K562 (cell line): ENCODE data around the gene PLCL1. TPM values are rescaled to one million over a fixed set of nuclear protein-coding genes. Genes with fewer than 3 reads are reported as not detected.
A peak's percentile ranks its signal among the peaks of the same experiment; 100 is the strongest.

ENCODE experiments used
- CREM ChIP-seq: IDR thresholded peaks from 2 replicates; pipeline ENCODE4 v1.6.1; 2014; ENCODE audit warnings: antibody characterized with exemption, low read depth
- E4F1 ChIP-seq: fragments of 250-450 bp; sonication (Bioruptor Pico); IDR thresholded peaks from 2 replicates; pipeline ENCODE4 v1.5.0; 2021; ENCODE audit warnings: mild to moderate bottlenecking, borderline replicate concordance
- ELF2 ChIP-seq: fragments of 250-450 bp; sonication (Bioruptor Pico); IDR thresholded peaks from 2 replicates; pipeline ENCODE4 v1.5.0; 2021; ENCODE audit warnings: mild to moderate bottlenecking
- FOXO4 ChIP-seq: fragments of 450-650 bp; formaldehyde crosslinking; IDR thresholded peaks from 2 replicates; pipeline ENCODE4 v1.4.0; 2020; ENCODE audit warnings: mild to moderate bottlenecking, moderate library complexity
- FUS ChIP-seq: fragments of 200-400 bp; formaldehyde crosslinking; optimal IDR thresholded peaks from 2 replicates; pipeline ENCODE3; 2017; ENCODE audit warnings: low read depth, low read length
- NCOR1 ChIP-seq: fragments of 450-650 bp; IDR thresholded peaks from 2 replicates; pipeline ENCODE4 v1.6.1; 2016; ENCODE audit warnings: mild to moderate bottlenecking, moderate library complexity
- NEUROD1 ChIP-seq: fragments of 150-350 bp; IDR thresholded peaks from 2 replicates; pipeline ENCODE4 v1.6.1; 2014; ENCODE audit warnings: borderline replicate concordance, low read length, low read depth; ENCODE audit not compliant: partially characterized antibody
- NR3C1 ChIP-seq: sonication (generic); formaldehyde crosslinking; IDR thresholded peaks from 2 replicates; pipeline ENCODE4 v1.8.1; 2022; ENCODE audit warnings: missing genetic modification reagents
- NR4A1 ChIP-seq, 2 experiments: fragments of 250-450 bp in 1 of 2; fragments of 450-650 bp in 1 of 2; sonication (Bioruptor Pico) in 1 of 2; IDR thresholded peaks; 2 replicates each; pipeline versions ENCODE4 v1.4.0 to v1.6.1; 2016 to 2020; ENCODE audit warnings: mild to moderate bottlenecking in 2 of 2, missing compliant biosample characterization in 1 of 2, missing genetic modification characterization in 1 of 2, moderate library complexity in 1 of 2
- PHB ChIP-seq: fragments of 250-450 bp; sonication (Bioruptor Pico); IDR thresholded peaks from 2 replicates; pipeline ENCODE4 v1.5.0; 2021
- PKNOX1 ChIP-seq: fragments of 450-650 bp; IDR thresholded peaks from 2 replicates; pipeline ENCODE4 v1.6.1; 2016
- POLR2AphosphoS5 ChIP-seq: IDR thresholded peaks from 2 replicates; pipeline ENCODE4 v1.6.1; 2011; ENCODE audit warnings: mild to moderate bottlenecking, low read depth, low read length, moderate library complexity; ENCODE audit not compliant: control insufficient read depth, insufficient read depth
- RB1 ChIP-seq: fragments of 450-650 bp; IDR thresholded peaks from 2 replicates; pipeline ENCODE4 v1.6.1; 2017; ENCODE audit warnings: low read depth, mild to moderate bottlenecking
- RBM25 ChIP-seq: fragments of 200-400 bp; formaldehyde crosslinking; IDR thresholded peaks from 2 replicates; pipeline ENCODE4 v1.6.1; 2018; ENCODE audit warnings: low read length, low read depth, moderate library complexity; ENCODE audit not compliant: severe bottlenecking
- STAT5A ChIP-seq: IDR thresholded peaks from 2 replicates; pipeline ENCODE4 v1.6.1; 2012; ENCODE audit warnings: low read length, inconsistent platforms, borderline replicate concordance
- ZBTB9 ChIP-seq: fragments of 450-650 bp; formaldehyde crosslinking; IDR thresholded peaks from 2 replicates; pipeline ENCODE4 v1.4.0; 2020; ENCODE audit warnings: mild to moderate bottlenecking, moderate library complexity
- ZNF146 ChIP-seq: IDR thresholded peaks from one replicate; pipeline ENCODE4 v1.6.1; 2018; ENCODE audit warnings: missing compliant biosample characterization; ENCODE audit not compliant: unreplicated experiment
- ZNF655 ChIP-seq: fragments of 250-450 bp; sonication (Bioruptor Pico); IDR thresholded peaks from 2 replicates; pipeline ENCODE4 v1.5.0; 2021
- ZNF766 ChIP-seq: fragments of 200-800 bp; sonication (Bioruptor generic); conservative IDR thresholded peaks from 2 replicates; pipeline ENCODE4 v1.6.1; 2016; ENCODE audit warnings: missing genetic modification characterization, missing compliant biosample characterization
- ZSCAN32 ChIP-seq: fragments of 450-650 bp; formaldehyde crosslinking; IDR thresholded peaks from 2 replicates; pipeline ENCODE4 v1.4.0; 2020; ENCODE audit warnings: mild to moderate bottlenecking, moderate library complexity
- polyA plus RNA-seq, 8 experiments: library from polyadenylated mRNA; depleted of rRNA in 4 of 8; stranded (reverse) in 5 of 8; unstranded in 3 of 8; fragments of >200 nt; fragmentation: Nextera tagmentation in 2 of 8; fragmentation: Illumina TruSeq in 1 of 8; extraction: Ambion mirVana in 2 of 8; extraction: Trizol in 1 of 8; gene quantifications; 2 replicates each; pipeline versions ENCODE4 v1.2.1 to v1.2.3, GENCODE V29; 2011 to 2014; ENCODE audit warnings: inconsistent platforms in 1 of 8, missing spikeins in 1 of 8
- total RNA-seq, 7 experiments: library from RNA; depleted of rRNA in 6 of 7; stranded (reverse); fragments of >200 nt in 6 of 7; fragmentation: Illumina TruSeq in 2 of 7; extraction: Trizol in 2 of 7; gene quantifications; 2 replicates each; pipeline versions ENCODE4 v1.2.1 to v1.2.3, GENCODE V29; 2011 to 2021; ENCODE audit warnings: low replicate concordance in 1 of 7

The PLCL1 gene
- total and polyA plus RNA-seq, 9 of the 15 experiments (the other 6 are each of a cell fraction or from before 2014, with no cell fraction given), result 2.0 to 17.7 (median 8.6) TPM

GRCh38 chr2:197804049-197804757 lies at the start of gene PLCL1 (continued):
- TF ChIP-seq NEUROD1 (peak; percentile 55), ZNF655 (CRISPR knock-in tag) (no peak), RBM25 (peak; percentile 95), ZBTB9 (no peak), ZNF146 (CRISPR knock-in tag) (no peak), CREM (peak; percentile 47; the same call in 1 of the 2 replicates), ZNF766 (CRISPR knock-in tag) (no peak), NR4A1 (CRISPR knock-in tag; IDR thresholded peaks at IDR 0.05) (no peak), NR4A1 (tag; IDR thresholded peaks at IDR 0.05) (no peak), NR3C1 (CRISPR knock-in tag) (no peak), E4F1 (no peak), NCOR1 (peak; percentile 43; the same call in 1 of the 2 replicates), FUS (no peak), RB1 (peak; percentile 39; the same call in 1 of the 2 replicates), STAT5A (no peak), PKNOX1 (peak; percentile 99), FOXO4 (CRISPR knock-in tag) (no peak), ELF2 (CRISPR knock-in tag) (no peak), ZSCAN32 (no peak), POLR2AphosphoS5 (no peak), PHB (CRISPR knock-in tag) (no peak)
